SK-N-SH (cell line): Measurements from ENCODE around the gene PLCG1. TPM values are rescaled to one million over a fixed set of nuclear protein-coding genes. Genes with fewer than 3 reads are reported as not detected.

Experiments used
- CTCF ChIA-PET: fragments of 300-600, 350-600 bp; formaldehyde crosslinking; extraction: SDS; loops from one replicate; lab custom pipeline; 2021; lab: Yijun Ruan, JAX
- POLR2A ChIA-PET: fragments of 350-600 bp; sonication (Branson Sonifier 250); formaldehyde crosslinking; extraction: SDS; loops from one replicate; lab custom pipeline; 2020; ENCODE audit warnings: antibody characterized with exemption, inconsistent platforms; lab: Yijun Ruan, JAX
- DNase-seq: peaks from one replicate; pipeline ENCODE4 v3.0.0; 2012
- H2AFZ ChIP-seq: fragments of 200-600 bp; sonication (generic); 2 replicates; pipeline ENCODE4 v1.8.1; 2016; ENCODE audit warnings: antibody characterized with exemption, mild to moderate bottlenecking, low read depth
- H3F3A ChIP-seq: fragments of 200-600 bp; sonication (generic); replicated peaks from 2 replicates; pipeline ENCODE3; 2016; ENCODE audit warnings: antibody characterized with exemption, mild to moderate bottlenecking; ENCODE audit not compliant: insufficient read depth
- H3K27ac ChIP-seq, 2 experiments: fragments of 200-500 bp in 1 of 2; fragments of 200-600 bp in 1 of 2; sonication (Bioruptor generic) in 1 of 2; sonication (generic), shearing (Covaris generic) in 1 of 2; 2 replicates each; pipeline versions ENCODE4 v1.5.1 to v1.6.1; 2014 to 2016; ENCODE audit warnings: low read depth in 2 of 2, inconsistent platforms in 1 of 2, low read length in 1 of 2, mild to moderate bottlenecking in 1 of 2, mixed read lengths in 1 of 2
- H3K27me3 ChIP-seq: fragments of 200-600 bp; sonication (generic), shearing (Covaris generic); 2 replicates; pipeline ENCODE4 v1.6.1; 2016; ENCODE audit warnings: mixed run types; ENCODE audit not compliant: insufficient read depth
- H3K36me3 ChIP-seq, 2 experiments: fragments of 200-500 bp in 1 of 2; fragments of 200-600 bp in 1 of 2; sonication (Bioruptor generic) in 1 of 2; sonication (generic) in 1 of 2; replicated peaks in 1 of 2; 2 replicates each; pipeline versions ENCODE3 to v1.5.1; 2014 to 2016; ENCODE audit warnings: low read length in 1 of 2, mild to moderate bottlenecking in 1 of 2; ENCODE audit not compliant: insufficient read depth in 2 of 2, control insufficient read depth in 1 of 2
- H3K4me1 ChIP-seq, 2 experiments: fragments of 200-500 bp in 1 of 2; fragments of 200-600 bp in 1 of 2; sonication (Bioruptor generic) in 1 of 2; sonication (generic), shearing (Covaris generic) in 1 of 2; 2 replicates each; pipeline versions ENCODE4 v1.5.1 to v1.6.1; 2014 to 2016; ENCODE audit warnings: low read depth in 1 of 2, low read length in 1 of 2, mixed run types in 1 of 2; ENCODE audit not compliant: insufficient read depth in 2 of 2, control insufficient read depth in 1 of 2
- H3K4me2 ChIP-seq: fragments of 200-600 bp; sonication (generic), shearing (Covaris generic); 2 replicates; pipeline ENCODE4 v1.6.1; 2017; ENCODE audit warnings: mixed run types
- H3K4me3 ChIP-seq, 2 experiments: fragments of 200-500 bp in 1 of 2; fragments of 200-600 bp in 1 of 2; sonication (Bioruptor generic) in 1 of 2; sonication (generic), shearing (Covaris generic) in 1 of 2; 2 replicates each; pipeline versions ENCODE4 v1.5.1 to v1.8.1; 2014 to 2016; ENCODE audit warnings: low read depth in 2 of 2, inconsistent platforms in 1 of 2, low read length in 1 of 2, mild to moderate bottlenecking in 1 of 2, mixed read lengths in 1 of 2, moderate library complexity in 1 of 2
- H3K79me2 ChIP-seq: fragments of 200-600 bp; sonication (generic); 2 replicates; pipeline ENCODE4 v1.8.1; 2017; ENCODE audit warnings: mild to moderate bottlenecking; ENCODE audit not compliant: insufficient read depth
- H3K9ac ChIP-seq: fragments of 200-600 bp; sonication (generic); 2 replicates; pipeline ENCODE4 v1.6.1; 2017; ENCODE audit warnings: mixed run types
- H3K9me2 ChIP-seq: fragments of 200-600 bp; sonication (generic); 2 replicates; pipeline ENCODE4 v1.6.1; 2017; ENCODE audit warnings: mixed run types
- H3K9me3 ChIP-seq: fragments of 200-600 bp; sonication (generic); 2 replicates; pipeline ENCODE4 v1.6.1; 2017; ENCODE audit warnings: mixed run types, mild to moderate bottlenecking, moderate library complexity
- H4K20me1 ChIP-seq: fragments of 200-600 bp; sonication (generic); 2 replicates; pipeline ENCODE4 v1.6.1; 2017; ENCODE audit warnings: mild to moderate bottlenecking, mixed run types; ENCODE audit not compliant: insufficient read depth
- CHD2 ChIP-seq: fragments of 150-350 bp; IDR thresholded peaks from 2 replicates; pipeline ENCODE4 v1.6.1; 2018; ENCODE audit warnings: low read length; ENCODE audit not compliant: partially characterized antibody
- FOXJ3 ChIP-seq: sonication (generic); formaldehyde crosslinking; IDR thresholded peaks from 2 replicates; pipeline ENCODE4 v1.5.1; 2020; ENCODE audit warnings: mild to moderate bottlenecking, missing genetic modification reagents
- GABPA ChIP-seq: IDR thresholded peaks from 2 replicates; pipeline ENCODE4 v1.4.0; 2012; ENCODE audit warnings: low read depth, mild to moderate bottlenecking
- GATA2 ChIP-seq: sonication (generic); formaldehyde crosslinking; IDR thresholded peaks from 2 replicates; pipeline ENCODE4 v1.5.0; 2020; ENCODE audit warnings: mild to moderate bottlenecking, missing genetic modification reagents
- RCOR1 ChIP-seq: fragments of 150-350 bp; IDR thresholded peaks from 2 replicates; pipeline ENCODE4 v1.6.1; 2017; ENCODE audit warnings: antibody characterized with exemption, low read length
- RFX5 ChIP-seq: IDR thresholded peaks from 2 replicates; pipeline ENCODE4 v1.6.1; 2012; ENCODE audit warnings: mild to moderate bottlenecking, improper control_type of control experiment, low read length
- SMC3 ChIP-seq: IDR thresholded peaks from 2 replicates; pipeline ENCODE4 v1.6.1; 2012; ENCODE audit warnings: low read depth, low read length, improper control_type of control experiment
- TAF1 ChIP-seq: IDR thresholded peaks from 2 replicates; pipeline ENCODE4 v1.6.1; 2012; ENCODE audit warnings: low read depth, mild to moderate bottlenecking, low read length, moderate library complexity, borderline replicate concordance
- YY1 ChIP-seq: IDR thresholded peaks from 2 replicates; pipeline ENCODE4 v1.4.0; 2012; ENCODE audit warnings: low read depth, mild to moderate bottlenecking
- WGBS: methylation state at CpG from one replicate; pipeline ENCODE4 v1.1.6; 2017; ENCODE audit warnings: low lambda C conversion rate; 5-methylcytosine and 5-hydroxymethylcytosine counted together
- polyA plus RNA-seq, 3 experiments: library from polyadenylated mRNA; depleted of rRNA; stranded (reverse); fragments of >200 nt; gene quantifications; 2 replicates each; pipeline ENCODE4 v1.2.3, GENCODE V29; 2012
- TF ChIP-seq, protein P1 (sequence below): IDR thresholded peaks from 2 replicates; pipeline ENCODE4 v1.4.0; 2012; ENCODE audit warnings: low read depth, borderline replicate concordance
- TF ChIP-seq, protein P2 (sequence below): IDR thresholded peaks from 2 replicates; pipeline ENCODE4 v1.6.1; 2012; ENCODE audit warnings: mild to moderate bottlenecking, low read depth, low read length, moderate library complexity

PLCG1 gene
- polyA plus RNA-seq, 1 of the 3 experiments (the other 2 are of a cell fraction), result 81.4 TPM

DNA sequence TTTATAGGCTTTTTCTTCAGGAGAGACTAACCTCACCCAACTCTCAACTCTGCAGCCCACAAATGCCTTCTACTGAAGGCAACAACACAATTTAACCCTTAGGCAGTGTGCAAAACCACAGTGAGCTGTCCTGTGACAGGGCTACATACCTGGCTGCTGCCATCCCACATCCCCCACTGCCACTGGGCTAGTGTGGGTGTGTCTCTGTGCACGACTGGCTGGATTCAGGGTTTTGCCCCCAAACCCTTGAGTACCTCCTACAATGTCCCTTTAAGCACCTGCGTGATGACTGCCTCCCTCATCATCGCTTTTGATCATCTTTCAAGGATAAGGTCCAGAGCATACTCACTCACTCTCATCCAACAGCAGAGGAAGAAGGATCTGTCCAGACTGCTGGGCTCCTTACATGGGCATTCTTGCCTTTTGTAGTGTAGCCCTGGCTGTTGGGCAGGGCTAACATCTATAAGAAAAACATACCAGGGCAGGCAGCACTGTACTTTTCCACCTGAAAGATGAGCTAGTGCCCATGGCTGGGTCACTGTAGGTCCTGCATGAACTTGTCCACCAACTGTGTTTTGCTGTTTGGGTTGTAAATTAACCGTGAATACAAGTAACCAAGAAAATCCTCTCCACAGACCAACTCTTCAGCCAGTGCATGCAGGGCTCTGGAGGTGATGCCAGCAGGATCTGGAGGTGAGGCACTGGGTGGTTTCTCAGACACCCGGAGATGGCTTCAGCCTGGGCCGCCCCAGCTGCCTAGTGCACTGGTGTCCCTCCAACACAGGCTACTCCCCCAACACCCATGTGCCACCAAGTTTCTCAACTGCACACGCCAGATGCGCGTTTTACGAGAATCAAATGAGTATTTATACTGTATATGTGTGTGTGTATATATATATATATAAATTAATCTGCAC is 45.2 kb downstream of the PLCG1 start:
- CTCF ChIA-PET, result interaction anchor here (1.2 to 1.4 kb wide), 2 partner anchors 10 to 28 kb away, joined by 3 to 10 read pairs; no protein-coding TSS in a partner anchor
- TF ChIP-seq FOXJ3 (CRISPR knock-in tag) (no peak), TAF1 (no peak), CHD2 (no peak), GABPA (no peak), GATA2 (CRISPR knock-in tag) (no peak), RFX5 (no peak), SMC3 (no peak), YY1 (no peak), RCOR1 (no peak)
- TF ChIP-seq, protein P1, sequence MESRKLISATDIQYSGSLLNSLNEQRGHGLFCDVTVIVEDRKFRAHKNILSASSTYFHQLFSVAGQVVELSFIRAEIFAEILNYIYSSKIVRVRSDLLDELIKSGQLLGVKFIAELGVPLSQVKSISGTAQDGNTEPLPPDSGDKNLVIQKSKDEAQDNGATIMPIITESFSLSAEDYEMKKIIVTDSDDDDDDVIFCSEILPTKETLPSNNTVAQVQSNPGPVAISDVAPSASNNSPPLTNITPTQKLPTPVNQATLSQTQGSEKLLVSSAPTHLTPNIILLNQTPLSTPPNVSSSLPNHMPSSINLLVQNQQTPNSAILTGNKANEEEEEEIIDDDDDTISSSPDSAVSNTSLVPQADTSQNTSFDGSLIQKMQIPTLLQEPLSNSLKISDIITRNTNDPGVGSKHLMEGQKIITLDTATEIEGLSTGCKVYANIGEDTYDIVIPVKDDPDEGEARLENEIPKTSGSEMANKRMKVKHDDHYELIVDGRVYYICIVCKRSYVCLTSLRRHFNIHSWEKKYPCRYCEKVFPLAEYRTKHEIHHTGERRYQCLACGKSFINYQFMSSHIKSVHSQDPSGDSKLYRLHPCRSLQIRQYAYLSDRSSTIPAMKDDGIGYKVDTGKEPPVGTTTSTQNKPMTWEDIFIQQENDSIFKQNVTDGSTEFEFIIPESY, result no peak
- TF ChIP-seq, protein P2, sequence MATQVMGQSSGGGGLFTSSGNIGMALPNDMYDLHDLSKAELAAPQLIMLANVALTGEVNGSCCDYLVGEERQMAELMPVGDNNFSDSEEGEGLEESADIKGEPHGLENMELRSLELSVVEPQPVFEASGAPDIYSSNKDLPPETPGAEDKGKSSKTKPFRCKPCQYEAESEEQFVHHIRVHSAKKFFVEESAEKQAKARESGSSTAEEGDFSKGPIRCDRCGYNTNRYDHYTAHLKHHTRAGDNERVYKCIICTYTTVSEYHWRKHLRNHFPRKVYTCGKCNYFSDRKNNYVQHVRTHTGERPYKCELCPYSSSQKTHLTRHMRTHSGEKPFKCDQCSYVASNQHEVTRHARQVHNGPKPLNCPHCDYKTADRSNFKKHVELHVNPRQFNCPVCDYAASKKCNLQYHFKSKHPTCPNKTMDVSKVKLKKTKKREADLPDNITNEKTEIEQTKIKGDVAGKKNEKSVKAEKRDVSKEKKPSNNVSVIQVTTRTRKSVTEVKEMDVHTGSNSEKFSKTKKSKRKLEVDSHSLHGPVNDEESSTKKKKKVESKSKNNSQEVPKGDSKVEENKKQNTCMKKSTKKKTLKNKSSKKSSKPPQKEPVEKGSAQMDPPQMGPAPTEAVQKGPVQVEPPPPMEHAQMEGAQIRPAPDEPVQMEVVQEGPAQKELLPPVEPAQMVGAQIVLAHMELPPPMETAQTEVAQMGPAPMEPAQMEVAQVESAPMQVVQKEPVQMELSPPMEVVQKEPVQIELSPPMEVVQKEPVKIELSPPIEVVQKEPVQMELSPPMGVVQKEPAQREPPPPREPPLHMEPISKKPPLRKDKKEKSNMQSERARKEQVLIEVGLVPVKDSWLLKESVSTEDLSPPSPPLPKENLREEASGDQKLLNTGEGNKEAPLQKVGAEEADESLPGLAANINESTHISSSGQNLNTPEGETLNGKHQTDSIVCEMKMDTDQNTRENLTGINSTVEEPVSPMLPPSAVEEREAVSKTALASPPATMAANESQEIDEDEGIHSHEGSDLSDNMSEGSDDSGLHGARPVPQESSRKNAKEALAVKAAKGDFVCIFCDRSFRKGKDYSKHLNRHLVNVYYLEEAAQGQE, result no peak
- Histone ChIP-seq H3K27ac (no peak overlapping the region), H3K4me3 (no peak overlapping the region), H4K20me1 (no peaks in the 10 kb centered on the region), H2AFZ (no peak overlapping the region), H3K9me2 (no peaks in the 10 kb centered on the region), H3K36me3 (peaks cover 12 to 14% of the 10 kb centered on the region in 2 experiments), H3F3A (peaks cover 12% of the 10 kb centered on the region), H3K9me3 (0 out of 2 replicates have a peak, but pooled peaks cover 4% of the 10 kb centered on the region), H3K79me2 (0 out of 2 replicates have a peak, but pooled peaks cover 12% of the 10 kb centered on the region), H3K27me3 (no peaks in the 10 kb centered on the region), H3K9ac (no peak overlapping the region), H3K4me1 (peaks cover 16 to 20% of the 10 kb centered on the region in 2 experiments), H3K4me2 (no peak overlapping the region)
- POLR2A ChIA-PET, result no interaction called here
- no peak for DNase-seq
- WGBS, result 95% methylated on average over 7 of the region's 10 CpGs
